Left ventricle myocardium inferior (tissue), 1 donor: Measurements from ENCODE around the gene COL18A1. TPM values are rescaled to one million over a fixed set of nuclear protein-coding genes. Genes with fewer than 3 reads are reported as not detected.

Source experiments
- DNase-seq: peaks from one replicate; pipeline ENCODE4 v3.0.0-alpha.2; 2020
- H3K27ac ChIP-seq: fragments of 200-600 bp; replicated peaks from 2 replicates; pipeline ENCODE4 v1.8.0; 2021
- H3K27me3 ChIP-seq: fragments of 200-600 bp; 2 replicates; pipeline ENCODE4 v1.8.0; 2021; ENCODE audit warnings: low read depth
- H3K36me3 ChIP-seq: fragments of 200-600 bp; 2 replicates; pipeline ENCODE4 v1.8.0; 2021
- H3K4me1 ChIP-seq: fragments of 200-600 bp; 2 replicates; pipeline ENCODE4 v1.8.0; 2021
- H3K4me3 ChIP-seq: fragments of 200-600 bp; 2 replicates; pipeline ENCODE4 v1.8.0; 2021; ENCODE audit warnings: mild to moderate bottlenecking, moderate library complexity
- H3K9me3 ChIP-seq: fragments of 200-600 bp; replicated peaks from 2 replicates; pipeline ENCODE4 v1.8.0; 2021
- CTCF ChIP-seq: fragments of 200-600 bp; IDR thresholded peaks from 2 replicates; pipeline ENCODE4 v1.8.0; 2021; ENCODE audit warnings: antibody characterized with exemption, mild to moderate bottlenecking, borderline replicate concordance
- intact Hi-C: fragments of 100-400 bp; cut with micrococcal nuclease; formaldehyde crosslinking; loops from one replicate; pipeline ENCODE4 v1.11.0; 2022
- total RNA-seq: library from RNA; stranded (reverse); fragmentation: NEBNext Ultra II Directional; extraction: Animal tissue kit (Norgen Biotek cat#: 25700); gene quantifications from one replicate; pipeline ENCODE4 v1.2.1, GENCODE V29; 2021
- donor health status: DM: no; HTN: yes; CAD: no; lungs with severe emphysema.

The COL18A1 gene
- total RNA-seq, 1 donor from 2014 or later = 66.5 TPM

DNA sequence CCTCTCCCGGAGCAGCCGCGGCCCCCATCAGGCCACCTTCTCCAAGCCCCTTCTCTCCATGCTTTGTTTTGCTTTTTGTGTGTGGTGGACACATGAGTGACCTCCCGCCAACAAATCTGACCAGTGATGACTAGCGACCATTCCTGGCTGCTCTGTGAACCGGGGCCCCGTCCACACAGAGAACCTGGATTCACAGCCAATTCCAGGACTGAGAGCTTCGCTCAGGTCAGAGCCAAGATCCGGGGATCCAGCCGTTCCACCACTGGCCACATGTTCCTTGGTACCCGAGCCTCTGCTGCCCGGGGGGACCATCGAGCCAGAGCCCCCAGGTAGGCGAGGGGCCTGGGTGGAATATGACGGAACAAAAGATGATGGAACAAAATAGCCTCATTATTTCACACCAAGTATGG is 46.7 kb upstream of the COL18A1 start:
- intact Hi-C loops = no loop called here
- H3K4me1 ChIP-seq = peaks cover 67% of the 10 kb centered on the region
- no peaks in the 10 kb centered on the region for H3K9me3 ChIP-seq
- TF ChIP-seq CTCF = no peak
- no peaks in the 10 kb centered on the region for H3K27me3 ChIP-seq
- no peaks in the 10 kb centered on the region for H3K36me3 ChIP-seq
- DNase-seq = no peak
- H3K4me3 ChIP-seq = no peak overlapping the region
- peak overlapping the region; percentile 90 for H3K27ac ChIP-seq

GRCh38 chr21:45358711-45359310 is 46.2 kb upstream of the COL18A1 start:
- no peak overlapping the region for H3K4me3 ChIP-seq
- peak overlapping the region; percentile 90 for H3K27ac ChIP-seq
- no peaks in the 10 kb centered on the region for H3K27me3 ChIP-seq
- H3K36me3 ChIP-seq = no peaks in the 10 kb centered on the region
- H3K4me1 ChIP-seq = peaks cover 71% of the 10 kb centered on the region
- intact Hi-C loops = no loop called here
- no peak for TF ChIP-seq CTCF
- H3K9me3 ChIP-seq = no peaks in the 10 kb centered on the region
- DNase-seq = no peak

GRCh38 chr21:45359451-45360217 is 45.3 kb upstream of the COL18A1 start:
- no peaks in the 10 kb centered on the region for H3K9me3 ChIP-seq
- no peak for DNase-seq
- H3K4me1 ChIP-seq = peaks cover 77% of the 10 kb centered on the region
- H3K36me3 ChIP-seq = no peaks in the 10 kb centered on the region
- H3K27ac ChIP-seq = no peak overlapping the region
- no peak for TF ChIP-seq CTCF
- no peak overlapping the region for H3K4me3 ChIP-seq
- intact Hi-C loops = no loop called here
- H3K27me3 ChIP-seq = no peaks in the 10 kb centered on the region

GRCh38 chr21:45361033-45361997 is 43.6 kb upstream of the COL18A1 start:
- no peak overlapping the region for H3K27ac ChIP-seq
- H3K36me3 ChIP-seq = no peaks in the 10 kb centered on the region
- H3K27me3 ChIP-seq = no peaks in the 10 kb centered on the region
- intact Hi-C loops = no loop called here
- TF ChIP-seq CTCF = no peak
- H3K9me3 ChIP-seq = no peaks in the 10 kb centered on the region
- peaks cover 82% of the 10 kb centered on the region for H3K4me1 ChIP-seq
- no peak for DNase-seq
- H3K4me3 ChIP-seq = no peak overlapping the region

- Histone ChIP-seq H3K9me3 (no peaks in the 10 kb centered on the region), H3K36me3 (no peaks in the 10 kb centered on the region), H3K27me3 (no peaks in the 10 kb centered on the region), H3K27ac (no peak overlapping the region), H3K4me1 (peaks cover 82% of the 10 kb centered on the region), H3K4me3 (no peak overlapping the region)
- no peak for DNase-seq
- intact Hi-C loops = no loop called here
- TF ChIP-seq CTCF = no peak
Observed at GRCh38 chr21:45362077-45362747, 42.8 kb upstream of the COL18A1 start.
